IPS-NIHi11 (cell line): ENCODE measurements around the gene FIGLA.
"Not testable (repeated sequence)": the region's sequence is repeated elsewhere in the genome, so short reads cannot be mapped to it uniquely, and the experiment has no call there.

Experiments
- DNase-seq: peaks from one replicate; pipeline ENCODE4 v3.0.0; 2012; ENCODE audit warnings: mixed read lengths, low spot score

Gene FIGLA

DNA sequence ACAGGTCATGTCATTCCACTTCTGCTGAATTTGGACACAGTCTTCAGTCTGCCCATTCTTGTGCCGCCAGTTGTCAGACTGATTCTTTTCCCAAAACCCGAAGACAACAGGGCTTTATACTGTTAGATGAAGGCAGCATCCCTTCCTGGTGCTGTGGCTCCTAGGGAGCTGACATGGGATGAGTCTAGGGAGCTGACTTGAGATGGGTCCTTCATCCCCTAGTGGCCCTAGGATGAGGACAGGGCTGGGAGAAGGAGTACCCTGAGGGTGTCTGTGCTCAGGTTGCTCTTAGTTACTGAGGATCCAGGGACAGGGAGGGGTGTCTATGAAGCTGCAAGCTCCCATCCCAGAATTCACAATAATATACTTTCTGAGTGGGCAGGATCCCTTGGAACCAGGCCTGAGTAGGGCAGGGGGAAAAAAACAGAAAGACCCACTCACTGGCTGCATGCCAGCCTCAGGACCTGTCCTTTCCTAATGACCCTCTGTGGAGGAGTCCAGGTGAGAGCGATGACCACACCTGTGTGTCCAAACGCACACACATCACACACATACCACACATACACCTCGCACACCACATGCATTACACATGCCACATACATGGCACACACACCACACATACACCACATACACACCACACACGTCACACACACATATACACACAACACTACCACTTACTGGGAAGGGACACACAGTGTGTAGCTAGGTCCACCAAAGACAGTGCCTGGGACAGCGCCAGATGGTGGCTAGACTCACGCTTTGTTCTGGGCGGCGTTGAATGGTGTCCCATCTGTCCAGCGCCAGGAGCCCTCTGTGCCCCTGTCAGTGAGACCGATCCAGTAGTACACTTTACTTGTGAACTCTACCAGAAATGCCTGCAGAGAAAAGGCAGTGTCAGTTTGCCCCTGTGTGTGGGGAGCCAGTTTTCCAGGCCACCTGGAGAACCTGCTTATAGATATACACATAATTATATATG, 18.8 kb upstream of the FIGLA start:
- no peak for DNase-seq

DNA sequence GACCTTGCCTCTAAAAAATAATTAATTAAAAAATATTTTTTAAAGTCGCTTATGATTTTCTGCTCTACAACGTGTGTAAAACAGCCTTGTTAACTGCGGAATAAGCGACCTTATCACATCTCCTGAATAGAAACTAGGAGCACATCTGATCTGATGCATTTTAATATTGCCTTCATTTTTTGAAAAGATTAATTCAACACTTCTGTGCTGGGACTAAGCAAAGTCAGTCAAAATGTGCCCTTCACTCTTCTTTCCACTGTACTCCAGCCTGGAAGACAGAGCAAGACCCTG, 17.3 kb upstream of the FIGLA start:
- DNase-seq: no peak

DNA sequence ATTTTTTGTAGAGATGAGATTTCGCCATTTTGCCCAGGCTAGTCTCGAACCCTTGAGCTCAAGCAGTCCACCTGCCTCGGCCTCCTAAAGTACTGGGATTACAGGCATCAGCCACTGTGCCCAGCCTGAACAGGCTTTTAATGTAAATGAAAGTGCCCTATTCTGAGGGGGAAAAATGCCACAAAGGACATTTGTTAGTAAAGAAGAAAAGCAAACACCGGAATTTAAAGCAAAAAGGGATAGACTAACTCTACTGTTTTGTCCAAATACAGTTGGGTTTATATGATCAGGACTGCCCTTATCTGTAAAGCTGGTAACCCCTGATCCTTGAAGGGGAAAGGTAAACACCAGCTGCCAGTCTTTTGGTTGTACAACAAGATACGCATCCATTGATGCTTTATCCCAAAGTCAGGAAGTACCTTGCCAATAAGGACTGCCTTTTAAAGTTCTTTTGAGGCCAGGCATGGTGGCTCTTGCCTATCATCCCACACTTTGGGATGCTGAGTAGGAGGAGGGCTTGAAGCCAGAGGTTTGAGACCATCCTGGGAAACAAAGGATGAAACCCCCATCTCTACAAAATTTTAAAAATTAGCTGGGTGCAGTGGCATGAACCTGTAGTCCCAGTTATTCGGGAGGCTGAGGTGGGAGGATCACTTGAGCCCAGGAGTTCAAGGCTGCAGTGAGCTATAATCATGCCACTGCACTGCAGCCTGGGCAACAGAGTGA, 16.8 kb upstream of the FIGLA start:
- no peak for DNase-seq

DNA sequence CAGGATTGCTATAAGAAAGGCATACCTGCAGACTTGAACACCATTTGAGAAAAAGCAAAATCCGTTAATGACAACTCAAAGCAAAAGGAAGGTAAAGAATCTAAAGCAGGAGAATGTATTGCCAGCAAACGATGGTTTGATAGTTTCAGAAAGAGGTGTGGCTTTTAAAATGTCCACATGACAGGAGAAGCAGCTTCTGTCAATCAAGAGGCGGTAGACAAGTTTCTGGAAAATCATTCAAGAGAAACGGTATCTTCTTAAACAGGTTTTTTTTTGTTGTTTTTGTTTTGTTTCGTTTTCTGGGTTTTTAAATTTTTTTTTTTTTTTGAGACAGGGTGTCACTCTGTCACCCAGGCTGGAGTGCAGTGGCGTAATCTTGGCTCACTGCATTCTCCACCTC, 16.2 kb upstream of the FIGLA start:
- DNase-seq: no peak

DNA sequence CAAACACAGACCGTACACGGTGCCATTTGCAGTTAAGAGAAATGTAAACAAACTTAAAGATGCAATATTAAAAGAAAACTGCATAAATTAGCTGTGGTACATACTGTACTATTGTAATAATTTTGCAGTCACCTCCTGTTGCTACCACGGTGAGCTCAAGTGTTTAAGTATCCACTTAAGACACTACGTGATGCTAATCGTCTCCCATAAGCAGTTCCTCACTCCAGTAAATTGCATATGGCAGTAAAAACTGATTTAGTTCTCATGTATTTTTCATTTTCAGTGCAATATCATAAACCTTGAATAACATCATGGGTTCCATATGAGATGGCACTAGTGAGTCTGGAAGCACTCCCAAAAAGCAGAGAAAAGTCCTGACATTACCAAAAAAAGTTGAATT, 15.6 kb upstream of the FIGLA start:
- DNase-seq: no peak

DNA sequence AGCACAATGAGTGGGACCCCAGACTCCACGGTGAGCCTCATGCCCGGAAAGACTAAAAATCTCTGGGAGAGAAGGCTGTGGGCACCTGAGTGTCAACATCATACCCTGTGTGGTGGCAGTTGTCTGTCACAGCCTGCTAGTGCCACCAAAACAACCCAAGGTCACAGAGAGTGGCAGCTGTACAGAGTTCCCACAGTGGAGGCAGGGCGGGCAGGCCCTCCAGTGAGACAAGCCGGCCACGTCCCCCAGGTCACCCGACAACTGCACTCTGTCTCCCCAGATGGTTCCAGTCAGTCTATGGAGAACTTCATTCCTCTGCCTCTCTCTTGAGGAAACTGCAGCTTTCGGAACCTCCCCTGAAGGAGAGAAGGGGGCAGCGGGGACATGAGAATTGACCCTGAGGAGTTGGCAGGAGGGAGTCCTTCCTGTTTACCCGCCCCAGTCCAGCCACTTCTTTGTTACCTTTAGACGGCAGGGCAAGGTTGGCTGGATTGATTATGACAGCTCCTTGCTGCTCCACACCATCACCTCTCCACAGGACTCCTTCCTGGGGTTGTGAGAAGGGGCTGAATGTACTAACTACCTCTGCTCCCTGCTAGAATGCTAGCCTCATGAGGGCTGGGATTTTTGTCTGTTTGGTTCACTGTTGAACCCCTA, 11.3 kb upstream of the FIGLA start:
- DNase-seq: no peak

DNA sequence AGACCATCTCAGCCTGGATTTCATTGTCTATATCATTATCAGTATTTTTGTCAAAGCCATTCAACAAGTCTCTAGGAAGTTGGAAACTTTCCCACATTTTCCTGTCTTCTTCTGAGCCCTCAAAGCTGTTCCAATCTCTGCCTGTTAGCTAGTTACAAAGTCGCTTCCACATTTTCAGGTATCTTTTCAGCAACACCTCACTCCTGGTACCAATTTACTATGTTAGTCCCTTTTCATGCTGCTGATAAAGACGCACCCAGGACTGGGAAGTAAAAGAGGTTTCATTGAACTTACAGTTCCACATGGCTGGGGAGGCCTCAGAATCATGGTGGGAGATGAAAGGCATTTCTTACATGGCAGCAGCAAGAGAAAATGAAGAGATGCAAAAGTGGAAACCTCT, 9.3 kb upstream of the FIGLA start:
- DNase-seq: no peak

DNA sequence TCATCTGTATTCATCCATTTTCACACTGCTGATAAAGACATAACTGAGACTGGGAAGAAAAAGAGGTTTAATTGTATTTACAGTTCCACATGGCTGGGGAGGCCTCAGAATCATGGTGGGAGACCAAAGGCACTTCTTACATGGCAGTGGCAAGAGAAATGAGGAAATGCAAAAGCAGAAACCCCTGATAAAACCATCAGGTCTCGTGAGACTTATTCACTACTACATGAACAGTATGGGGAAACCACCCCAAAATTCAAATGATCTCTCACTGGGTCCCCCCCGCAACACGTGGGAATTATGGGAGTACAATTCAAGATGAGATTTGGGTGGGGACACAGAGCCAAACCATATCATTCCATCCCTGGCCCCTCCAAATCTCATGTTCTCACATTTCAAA, 7.6 kb upstream of the FIGLA start:
- DNase-seq: not testable (repeated sequence)

DNA sequence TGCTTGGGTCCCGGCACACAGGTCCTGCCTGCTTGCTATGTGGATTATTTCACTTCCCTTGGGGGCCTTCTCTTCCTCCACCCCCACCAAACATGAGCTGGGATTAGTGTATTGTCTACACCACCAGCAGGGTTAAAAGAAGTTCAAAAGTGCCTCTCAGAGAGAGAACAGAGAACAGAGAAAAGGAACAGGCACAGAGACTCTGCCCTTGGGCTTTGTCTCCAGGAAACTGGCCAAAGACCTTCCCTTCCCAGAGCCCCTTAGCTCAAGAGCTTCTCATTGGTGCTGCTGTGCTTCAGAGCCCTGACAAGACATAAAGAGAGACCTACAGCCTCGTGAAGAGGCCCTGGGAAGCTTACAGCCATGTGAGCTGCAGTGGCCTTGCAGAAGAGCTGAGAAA, 7.1 kb upstream of the FIGLA start:
- no peak for DNase-seq

DNA sequence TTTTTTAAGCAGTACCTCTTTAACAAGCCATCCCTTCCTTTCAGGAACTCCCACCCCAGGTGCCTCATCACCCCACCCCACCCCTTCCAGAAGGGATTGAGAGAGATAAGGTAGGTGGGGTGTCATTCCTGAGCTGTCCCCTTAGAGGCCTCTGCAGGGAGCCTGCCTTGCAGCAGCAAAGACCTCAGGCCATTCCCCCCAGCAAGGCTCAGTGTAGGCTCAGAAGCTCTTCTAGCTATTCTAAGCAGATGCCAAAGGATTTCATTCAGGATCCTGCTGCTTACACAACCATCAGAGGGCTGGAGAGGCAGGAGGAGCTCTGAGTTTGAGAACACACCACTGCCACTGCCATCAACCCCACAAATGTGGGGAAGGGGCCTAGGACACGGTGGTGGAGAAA, 5.8 kb upstream of the FIGLA start:
- no peak for DNase-seq

DNA sequence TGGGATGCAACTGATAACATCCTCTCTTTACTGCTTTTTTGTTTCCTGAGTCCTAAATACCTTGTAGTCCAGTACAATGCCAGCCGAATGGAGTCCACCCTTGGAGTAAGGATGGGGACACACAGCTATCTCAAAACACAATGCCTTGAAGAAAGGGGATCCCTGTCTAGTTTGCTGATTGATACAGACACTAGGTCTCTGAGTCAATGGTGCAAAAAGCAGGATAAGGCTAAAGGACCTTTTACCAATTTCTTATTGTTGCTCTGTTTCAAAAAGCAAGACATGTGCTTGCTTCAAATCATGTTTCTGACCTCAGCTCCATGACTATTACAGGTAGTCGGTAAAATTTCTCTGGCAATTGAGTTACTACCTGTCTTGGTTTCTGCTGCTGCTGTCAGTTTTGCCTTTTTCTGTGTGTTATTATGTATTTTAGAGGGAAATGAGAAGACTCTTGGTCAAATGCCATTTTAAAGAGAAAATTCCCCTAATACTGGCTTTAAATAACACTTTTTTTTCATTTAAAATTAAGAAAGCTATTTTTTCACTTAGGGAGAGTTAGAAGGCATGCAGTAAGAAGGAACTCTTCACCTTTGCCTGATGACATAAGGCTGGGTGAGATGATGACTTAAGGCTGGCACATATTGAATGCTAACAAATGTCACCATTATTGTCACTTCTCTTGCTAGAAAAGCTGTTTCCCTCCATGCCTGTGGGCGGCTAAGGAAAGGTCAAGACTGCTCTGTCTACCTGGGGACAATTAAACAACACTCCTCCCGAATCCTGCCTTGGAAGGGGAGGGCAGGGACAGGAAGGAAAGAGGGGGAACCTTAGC, 4.9 kb upstream of the FIGLA start:
- DNase-seq: no peak

DNA sequence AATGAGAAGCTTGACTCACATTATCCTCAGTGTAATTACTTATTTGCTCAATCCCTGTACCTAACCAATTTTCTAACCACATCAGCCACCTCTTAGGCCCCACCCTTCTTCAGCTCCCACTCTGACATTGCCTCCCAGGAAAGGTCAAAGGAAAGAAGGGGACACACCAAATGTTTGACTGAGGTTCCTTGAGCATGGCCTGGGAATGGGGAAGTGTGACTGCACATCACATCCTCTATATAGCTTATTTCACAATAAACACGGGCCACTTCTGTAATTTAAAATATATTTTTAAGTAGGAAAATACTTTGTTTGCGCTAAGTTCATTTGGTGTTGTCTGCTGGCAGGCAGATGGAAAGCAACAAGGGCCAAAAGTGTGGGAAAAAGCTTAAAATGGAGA, 3.0 kb upstream of the FIGLA start:
- no peak for DNase-seq

DNA sequence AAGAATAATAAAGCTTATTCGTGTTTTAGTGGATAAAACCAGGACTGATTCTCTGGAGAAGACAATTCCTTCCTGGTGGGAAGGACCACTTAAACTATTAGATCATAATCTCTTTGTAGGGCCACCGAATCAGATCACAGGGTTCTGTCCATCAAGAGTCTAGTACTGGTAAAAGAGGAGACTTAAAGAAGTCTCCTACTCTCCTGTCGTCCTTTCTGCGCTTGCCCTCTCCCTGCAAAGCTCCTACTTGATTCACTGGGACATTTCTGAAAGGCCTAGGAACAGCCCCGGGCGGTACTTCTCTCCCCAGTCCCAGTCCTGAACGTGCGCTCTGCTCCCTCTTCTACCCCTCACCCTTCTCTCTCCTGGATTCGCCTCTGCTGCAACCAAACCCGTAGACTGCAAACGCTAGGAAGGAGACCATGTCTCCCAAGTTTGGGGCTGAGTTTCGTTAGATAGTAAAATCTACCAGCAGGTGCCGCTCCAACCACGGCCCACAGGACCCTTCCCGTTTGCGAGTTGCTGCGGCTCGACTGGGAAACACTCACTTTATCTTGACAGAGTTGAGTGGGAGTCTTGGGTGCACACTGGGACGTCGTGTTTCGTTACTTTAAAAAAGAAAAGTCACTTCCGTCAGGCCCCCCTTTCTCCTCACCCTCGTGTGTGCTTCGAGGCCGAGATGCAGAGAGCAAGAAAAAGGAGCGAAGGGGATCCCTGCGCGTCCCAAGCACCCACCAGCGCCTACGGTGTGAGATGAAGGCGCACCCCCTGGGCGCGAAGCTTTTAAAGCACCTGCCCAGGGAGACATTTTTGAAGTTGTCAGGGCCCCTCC, 923 bp downstream of the FIGLA start:
- DNase-seq: peak; percentile 82

DNA sequence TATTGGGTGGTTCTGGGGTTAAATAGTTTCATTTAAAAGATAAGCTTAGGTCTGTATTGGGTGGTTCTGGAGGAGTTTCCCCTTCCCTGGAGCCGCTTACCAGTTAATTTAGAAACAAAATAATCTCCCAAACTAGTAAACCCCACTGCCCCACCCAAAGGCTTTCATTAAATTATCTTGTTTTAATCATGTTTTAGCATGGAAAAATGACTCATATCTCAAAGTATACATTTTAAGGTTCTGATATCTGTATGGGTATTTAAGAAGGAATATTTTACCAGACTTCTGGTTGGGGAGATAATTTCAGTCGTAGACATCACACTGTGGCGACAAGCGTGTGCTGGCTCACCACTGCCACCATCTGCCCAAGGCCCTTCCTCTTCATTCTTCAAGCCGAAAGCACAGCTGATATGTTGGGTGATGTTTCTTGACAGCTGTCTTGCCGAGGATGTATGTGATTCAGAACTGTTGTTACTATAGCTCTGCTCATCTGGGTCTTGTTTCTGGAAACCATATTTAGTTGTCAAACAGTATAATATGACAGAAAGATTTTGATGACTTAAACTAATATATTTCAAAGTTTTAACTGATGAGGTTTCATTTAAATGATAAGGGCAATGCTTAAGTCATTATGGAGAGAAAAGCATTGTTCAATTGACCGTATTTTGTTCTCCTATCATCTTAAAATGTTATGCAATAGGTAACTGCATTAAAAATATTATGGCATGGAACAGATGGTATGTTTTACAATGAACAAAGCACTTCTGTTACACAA, 5.1 kb downstream of the FIGLA start:
- DNase-seq: peak; percentile 47

DNA sequence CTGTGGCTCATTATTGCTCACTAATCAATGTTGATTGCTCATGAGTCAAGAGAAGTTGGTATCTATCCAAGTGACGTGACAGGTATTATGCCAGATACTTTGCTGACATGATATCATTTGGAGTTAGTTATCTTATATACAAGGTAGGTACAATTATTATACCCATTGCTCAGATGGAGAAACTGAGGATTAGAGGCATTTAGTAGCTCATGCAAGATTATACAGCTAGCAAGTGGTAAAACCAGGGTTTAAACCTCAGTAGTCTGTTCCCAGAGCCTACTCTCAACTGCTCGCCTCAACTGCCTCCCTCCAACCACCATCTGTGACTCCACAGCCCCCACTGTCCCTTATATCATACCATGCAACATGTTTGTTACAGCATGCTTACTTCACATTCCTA, 6.1 kb downstream of the FIGLA start:
- no peak for DNase-seq

DNA sequence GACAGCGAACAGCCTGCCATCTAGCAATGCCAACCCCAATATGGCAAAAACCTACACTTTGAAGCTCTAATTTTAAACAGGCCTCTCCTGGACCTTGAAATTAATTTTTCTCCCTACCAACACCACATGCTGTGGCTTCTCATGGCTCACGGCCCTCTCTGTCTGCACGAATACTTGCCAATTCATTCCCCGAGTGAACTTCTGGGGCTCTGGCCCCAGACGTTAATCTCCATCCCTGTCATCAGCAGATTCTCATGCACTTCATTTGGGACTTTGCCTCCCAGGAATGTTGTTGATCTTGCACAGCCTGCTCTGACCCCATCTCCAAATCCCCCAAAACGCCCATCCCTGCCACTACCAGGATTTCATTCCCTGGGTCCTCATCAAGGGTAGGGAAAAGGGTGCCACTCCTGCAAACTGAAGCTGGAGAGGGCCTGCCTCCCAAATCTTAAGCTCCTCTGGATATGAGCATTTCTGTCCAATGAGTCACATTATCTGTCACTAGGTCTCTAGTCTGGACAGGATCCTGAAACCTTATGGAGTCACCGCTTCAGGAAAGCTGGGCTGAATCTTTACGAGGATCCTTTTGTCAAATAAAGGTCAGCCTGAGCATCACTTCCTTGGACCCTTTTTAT, 10.4 kb downstream of the FIGLA start:
- no peak for DNase-seq

DNA sequence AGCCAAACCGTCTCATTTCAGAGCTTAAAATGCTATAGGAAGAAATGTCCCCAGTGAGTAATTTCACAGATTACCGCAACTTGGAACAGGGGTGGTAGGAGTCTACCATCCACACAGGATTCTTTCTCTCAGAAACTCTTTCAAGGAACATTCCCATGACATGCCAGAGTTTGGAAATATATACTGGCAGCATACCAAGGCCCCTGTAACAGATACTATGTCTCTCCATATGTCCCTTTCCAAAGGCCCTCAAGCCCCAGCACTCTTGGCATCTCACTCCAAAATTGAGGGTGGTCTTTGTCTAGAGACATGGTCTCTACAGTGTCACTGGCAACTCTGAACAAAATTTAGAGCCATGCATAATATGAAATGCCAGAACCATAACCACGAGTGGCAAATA, 11.0 kb downstream of the FIGLA start:
- no peak for DNase-seq

DNA sequence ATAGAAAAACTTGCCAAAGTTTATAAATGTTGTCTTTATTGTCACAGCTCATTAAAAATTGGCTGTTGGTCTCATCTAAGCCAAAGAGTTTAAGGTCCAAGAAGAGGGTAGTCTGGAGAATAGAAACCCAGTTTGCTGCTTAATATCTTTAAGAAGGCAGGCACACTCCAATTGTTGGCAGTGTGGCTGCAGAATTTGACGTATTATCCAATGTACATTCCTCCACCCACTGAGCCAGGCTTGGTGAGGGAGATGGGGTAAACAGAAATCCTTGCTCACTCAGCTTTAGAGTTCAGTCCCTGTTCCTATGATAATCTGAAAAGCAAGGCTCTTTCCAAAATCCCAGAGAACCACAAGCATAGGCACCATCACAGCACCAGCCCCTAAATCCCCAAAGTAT, 11.8 kb downstream of the FIGLA start:
- no peak for DNase-seq

DNA sequence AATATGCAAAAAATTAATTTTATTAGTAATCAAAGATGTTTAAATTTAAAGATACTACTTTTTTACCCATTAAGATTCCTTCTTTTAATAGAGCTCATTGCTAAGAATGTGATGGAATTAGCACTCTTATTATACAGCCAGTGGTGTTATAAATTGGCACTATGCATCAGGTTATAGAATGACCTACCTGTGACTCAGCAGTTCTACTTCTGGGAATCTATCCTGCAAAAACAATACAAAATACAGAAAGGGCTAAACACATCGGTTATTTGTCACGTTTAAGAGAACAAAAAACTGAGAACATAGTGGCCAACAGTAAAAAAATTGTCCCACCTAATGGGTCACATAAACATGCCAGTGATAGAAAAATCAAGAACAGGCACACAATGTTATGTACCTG, 13.0 kb downstream of the FIGLA start:
- DNase-seq: no peak

DNA sequence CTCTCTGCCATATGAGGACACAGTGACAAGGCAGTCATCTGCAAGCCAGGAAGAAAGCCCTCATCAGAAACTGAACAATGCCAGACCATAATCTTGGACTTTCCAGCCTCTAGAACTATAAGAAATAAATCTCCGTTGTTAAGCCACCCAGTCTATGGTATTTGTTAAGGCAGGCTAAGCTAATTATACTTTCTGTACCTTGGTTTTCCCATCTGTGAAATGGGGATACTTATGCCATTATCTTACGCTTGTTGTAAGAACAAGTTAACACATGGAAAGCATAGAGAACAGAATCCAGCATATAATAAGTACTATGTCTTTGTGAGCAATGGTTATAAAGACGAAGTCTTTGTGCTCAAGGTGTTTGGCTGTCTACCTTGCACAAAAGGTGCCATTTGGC, 14.2 kb downstream of the FIGLA start:
- no peak for DNase-seq
